ENCODE data around the gene ENTPD8.

ENTPD8 gene

GRCh38 chr9:137408651-137409405 lies 32.3 kb downstream of the ENTPD8 start:
- DNase-seq: no peak

DNA sequence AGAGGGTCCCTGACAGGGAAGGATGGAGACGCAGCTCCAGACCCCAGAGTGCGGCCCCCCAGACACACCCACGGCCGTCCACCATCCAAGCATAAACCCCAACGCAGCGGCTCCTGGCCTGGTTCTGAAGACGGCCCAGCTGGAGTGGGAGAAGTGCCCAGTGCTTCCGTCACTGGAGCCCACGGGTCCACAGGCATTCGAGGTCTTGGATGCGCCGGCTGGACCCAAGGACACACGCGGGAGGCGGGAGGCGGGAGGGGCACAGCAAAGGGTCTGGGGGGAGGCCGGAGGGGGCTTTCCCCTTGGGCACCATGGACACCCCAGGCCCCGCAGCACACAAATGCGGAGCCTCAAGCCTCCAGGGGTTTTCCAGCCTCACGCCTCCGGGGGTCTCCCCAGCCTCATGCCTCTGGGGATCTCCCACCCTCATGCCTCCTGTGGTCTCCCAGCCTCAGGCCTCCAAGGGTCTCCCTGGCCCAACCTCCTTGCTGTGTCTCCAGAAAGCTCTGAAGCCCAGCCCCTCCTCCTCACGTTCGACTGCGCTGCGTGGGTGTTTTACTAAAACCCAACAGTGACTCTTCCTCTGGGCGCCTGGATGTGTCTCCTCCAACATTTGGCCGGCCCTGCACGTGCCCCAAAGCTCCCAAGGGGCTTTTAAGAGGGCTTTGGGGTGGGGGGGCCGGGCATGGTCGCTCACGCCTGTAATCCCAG lies 33.4 kb downstream of the ENTPD8 start:
- no peak for DNase-seq

DNA sequence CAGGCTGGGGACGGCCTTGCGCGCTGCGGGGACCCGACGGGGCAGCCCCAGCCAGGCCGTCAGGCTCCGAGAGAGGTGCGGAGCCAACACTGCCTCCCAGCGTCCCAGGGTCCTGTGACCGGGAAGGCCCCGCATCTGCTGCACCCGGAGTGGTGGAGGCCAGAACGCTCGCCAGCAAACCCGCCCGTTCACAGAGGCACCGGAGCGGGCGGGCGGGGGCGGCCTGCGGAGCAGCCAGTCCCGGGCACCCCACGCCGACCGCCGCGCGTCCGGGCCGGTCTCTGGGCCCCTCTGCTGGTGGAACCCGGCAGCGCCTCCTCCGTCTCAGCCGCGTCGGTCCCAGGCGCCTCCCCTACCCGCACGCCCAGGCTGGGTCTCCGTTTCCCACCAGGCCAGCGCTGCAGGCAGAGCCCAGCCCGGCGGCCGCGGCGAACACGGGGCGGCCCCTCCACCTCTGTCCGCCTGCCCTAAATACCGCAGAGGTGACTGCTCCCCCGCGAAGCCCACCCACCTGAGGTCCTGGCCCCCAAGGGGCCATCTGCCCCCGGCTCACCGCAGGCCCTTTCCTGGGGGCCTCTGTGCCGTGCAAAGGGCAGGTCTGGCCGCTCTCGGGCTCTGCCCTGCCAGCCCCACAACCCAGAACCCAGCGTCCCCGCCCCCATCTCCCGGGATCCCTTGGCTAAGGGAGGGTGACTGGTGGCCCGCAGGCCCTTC lies 34.1 kb downstream of the ENTPD8 start:
- DNase-seq: no peak

- no peak for DNase-seq
Observed at GRCh38 chr9:137406085-137406760, 34.9 kb downstream of the ENTPD8 start.

- DNase-seq: no peak
Observed at GRCh38 chr9:137405677-137406081, 35.5 kb downstream of the ENTPD8 start.

GRCh38 chr9:137404961-137405567 lies 36.1 kb downstream of the ENTPD8 start:
- no peak for DNase-seq

DNA sequence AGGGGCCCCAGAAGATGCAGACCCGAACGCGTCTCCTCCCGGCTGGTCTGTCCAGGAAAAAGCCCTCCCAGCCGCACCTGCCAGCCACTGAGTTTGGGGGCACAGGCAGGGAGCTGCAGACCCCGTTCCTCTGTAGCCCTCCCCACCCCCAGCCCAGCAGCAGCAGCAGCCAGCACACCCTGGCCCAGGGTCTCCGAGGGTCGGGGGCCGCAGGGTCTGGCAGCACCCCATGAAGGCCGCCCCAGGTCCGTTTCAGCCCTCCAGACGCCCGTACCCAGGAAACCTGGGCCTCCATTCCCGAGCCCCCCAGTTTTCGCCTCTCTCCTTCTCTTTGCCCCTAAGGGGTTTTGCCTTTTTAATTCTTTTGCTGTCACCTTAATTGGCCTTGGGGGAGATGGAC lies 37.9 kb downstream of the ENTPD8 start:
- DNase-seq: no peak

DNA sequence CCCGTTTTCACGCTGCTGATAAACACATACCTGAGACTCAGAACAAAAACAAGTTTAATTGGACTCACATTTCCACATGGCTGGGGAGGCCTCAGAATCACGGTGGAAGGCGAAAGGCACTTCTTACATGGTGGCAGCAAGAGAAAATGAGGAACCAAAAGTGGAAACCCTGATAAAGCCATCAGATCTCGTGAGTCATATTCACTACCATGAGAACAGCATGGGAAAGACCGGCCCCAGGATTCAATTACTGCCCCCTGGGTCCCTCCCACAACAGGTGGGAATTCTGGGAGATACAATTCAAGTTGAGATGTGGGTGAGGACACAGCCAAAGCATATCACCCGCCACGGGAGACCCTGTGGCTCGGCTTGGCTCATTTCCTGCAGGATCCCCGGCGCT lies 38.4 kb downstream of the ENTPD8 start:
- no peak for DNase-seq

DNA sequence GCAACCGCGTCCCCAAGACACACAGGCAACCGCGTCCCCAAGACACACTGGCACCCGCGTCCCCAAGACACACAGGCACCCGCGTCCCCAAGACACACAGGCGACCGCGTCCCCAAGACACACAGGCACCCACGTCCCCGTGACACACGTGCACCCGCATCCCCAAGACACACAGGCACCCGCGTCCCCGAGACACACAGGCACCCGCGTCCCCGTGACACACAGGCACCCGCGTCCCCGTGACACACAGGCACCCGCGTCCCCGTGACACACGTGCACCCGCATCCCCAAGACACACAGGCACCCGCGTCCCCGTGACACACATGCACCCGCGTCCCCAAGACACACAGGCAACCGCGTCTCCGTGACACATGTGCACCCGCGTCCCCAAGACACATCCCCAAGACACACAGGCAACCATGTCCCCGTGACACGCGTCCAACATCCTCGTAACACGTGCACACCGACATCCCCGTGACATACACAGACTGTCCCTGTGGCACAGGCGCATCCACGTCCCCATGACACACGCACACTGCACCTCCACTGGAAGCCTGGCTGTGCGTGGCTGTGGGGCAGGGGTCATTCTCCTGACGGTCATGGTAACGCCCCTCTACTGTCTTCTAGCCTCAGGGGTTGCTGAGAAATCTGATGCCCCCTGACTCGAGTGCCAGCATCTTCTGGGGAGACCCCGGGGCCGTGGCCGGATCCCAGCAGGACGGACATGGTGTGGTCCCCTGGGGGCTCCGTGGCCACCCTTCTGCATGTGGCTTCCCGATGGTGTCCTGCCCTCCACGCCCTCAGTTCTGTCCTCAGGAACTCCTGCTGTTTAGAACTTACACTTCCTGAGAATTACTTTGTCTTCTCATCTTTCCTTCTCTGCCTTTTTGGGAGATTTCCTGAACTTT lies 42.3 kb downstream of the ENTPD8 start:
- DNase-seq: no peak

DNA sequence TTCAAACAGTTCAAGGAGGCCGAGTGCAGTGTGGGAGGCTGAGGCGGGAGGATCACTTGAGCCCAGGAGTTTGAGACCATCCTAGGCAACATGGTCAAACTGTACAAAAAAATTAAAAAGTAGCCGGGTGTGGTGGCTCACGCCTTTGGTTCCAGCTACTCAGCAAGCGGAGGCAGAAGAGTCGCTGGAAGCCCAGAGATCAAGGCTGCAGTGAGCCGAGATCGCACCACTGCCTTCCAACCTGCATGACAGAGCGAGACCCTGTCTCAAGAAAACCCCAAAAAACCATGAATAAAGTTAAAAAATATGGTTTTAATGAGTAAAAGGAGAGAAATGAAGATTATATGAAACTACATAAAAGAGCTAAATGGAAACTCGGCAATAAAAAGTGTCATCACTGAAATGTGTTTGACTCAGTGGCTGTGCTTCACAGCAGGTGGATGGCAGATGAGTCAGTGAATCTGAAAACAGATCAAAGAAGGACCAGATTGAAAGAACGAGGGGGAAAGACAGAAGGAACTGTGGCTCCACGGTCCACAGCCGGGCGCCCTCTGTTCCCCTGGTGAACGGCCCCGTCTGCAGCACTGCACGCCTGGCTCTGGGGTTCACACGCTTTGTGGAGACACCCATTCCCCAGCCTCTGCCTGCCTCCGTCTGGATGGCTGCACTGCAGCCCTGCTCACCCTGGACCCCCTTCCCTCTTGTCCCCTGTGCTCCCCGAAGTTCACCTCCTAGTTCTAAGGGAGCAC lies 43.3 kb downstream of the ENTPD8 start:
- no peak for DNase-seq

GRCh38 chr9:137396634-137397367 lies 44.4 kb downstream of the ENTPD8 start:
- no peak for DNase-seq

DNA sequence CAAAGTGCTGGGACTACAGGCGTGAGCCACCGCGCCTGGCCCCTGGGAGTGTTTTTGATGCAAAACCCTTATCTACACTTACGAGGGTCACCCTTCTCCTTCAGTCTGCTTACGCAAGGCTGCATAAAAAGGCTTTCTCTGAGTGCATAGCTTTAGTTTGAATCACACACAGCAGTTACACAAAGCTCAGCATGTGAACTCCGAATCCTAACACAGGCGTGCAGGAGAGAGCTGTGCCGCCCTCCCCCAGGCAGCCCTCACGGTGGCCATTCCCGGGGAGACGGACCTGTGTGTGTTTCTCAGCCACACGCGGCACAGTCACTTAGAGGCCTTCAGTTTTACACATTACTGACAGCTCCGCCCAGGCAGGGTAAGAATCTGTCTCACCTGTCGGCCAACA lies 44.9 kb downstream of the ENTPD8 start:
- DNase-seq: no peak

DNA sequence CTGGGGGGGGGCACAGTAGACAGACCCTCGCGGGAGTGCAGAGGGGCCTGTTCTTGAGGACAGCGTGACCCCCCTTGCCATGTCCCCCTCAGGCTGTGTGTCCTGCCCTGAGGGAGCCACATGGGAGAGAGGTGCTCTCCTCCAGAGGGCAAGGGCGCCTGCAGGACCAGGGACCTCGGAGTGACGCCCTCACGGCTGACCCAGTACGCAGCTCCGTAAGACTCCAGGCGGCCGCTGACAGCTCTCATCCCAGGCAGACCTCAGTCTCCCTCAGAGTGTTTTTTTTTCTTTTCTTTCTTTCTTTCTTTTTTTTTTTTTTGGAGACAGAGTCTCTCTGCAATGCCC lies 45.5 kb downstream of the ENTPD8 start:
- DNase-seq: no peak

GRCh38 chr9:137394866-137395665 lies 46.1 kb downstream of the ENTPD8 start:
- no peak for DNase-seq

GRCh38 chr9:137393176-137394150 lies 47.7 kb downstream of the ENTPD8 start:
- no peak for DNase-seq

- DNase-seq: no peak
Observed at GRCh38 chr9:137392232-137393007, 48.7 kb downstream of the ENTPD8 start.

DNA sequence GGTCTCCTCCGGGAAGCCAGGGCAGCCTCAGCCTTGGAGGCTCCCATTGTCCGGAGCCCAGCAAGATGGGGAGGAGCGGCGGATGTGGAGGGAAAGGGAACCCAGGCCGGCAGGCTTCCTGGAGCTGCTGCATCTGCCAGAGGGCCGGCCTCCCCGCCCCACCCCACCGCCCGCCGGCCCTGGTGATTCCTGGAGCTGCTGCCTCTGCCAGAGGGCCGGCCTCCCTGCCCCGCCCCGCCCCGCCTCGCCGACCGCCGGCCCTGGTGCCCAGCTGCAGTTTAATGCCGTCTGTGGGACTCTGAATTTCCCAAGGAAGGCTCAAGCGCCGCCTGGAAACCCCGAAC lies 49.8 kb downstream of the ENTPD8 start:
- no peak for DNase-seq
